GM19099 (cell line): ENCODE data around the gene REXO2.

Experiments used
- POLR2A ChIP-seq: IDR thresholded peaks from 3 replicates; pipeline ENCODE4 v1.6.1; 2011; ENCODE audit warnings: low read depth; ENCODE audit not compliant: insufficient read length; ENCODE audit errors: extremely low read depth

Gene REXO2

GRCh38 chr11:114439229-114440120 is at the start of gene REXO2:
Gene REXO2 (plus strand): TSS chr11:114439467. CDS start chr11:114439529, 62 bp downstream.
- TF ChIP-seq POLR2A: peak; percentile 28

- no peak for TF ChIP-seq POLR2A
Measured at GRCh38 chr11:114392735-114393667, 46.3 kb upstream of the REXO2 start.

- no peak for TF ChIP-seq POLR2A
Measured at GRCh38 chr11:114395736-114396135, 43.5 kb upstream of the REXO2 start.

DNA sequence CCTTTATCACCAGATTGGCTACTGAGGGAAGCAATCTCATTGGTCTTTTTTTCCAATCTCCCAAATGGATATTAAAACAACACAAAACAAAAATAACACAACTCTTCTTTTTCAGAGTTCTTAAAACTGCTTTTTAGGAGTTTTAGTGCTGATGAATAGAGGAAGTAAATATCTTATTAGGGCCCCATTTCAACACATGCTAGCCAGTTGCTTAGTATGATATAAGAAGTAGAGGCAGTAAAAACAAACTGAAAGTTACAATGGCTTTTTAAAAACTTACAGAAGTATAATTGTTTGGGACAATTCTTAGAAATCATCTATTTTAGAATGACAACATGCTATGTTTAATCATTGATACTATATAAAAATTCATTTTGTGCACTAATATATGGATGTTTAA is 42.4 kb upstream of the REXO2 start:
- no peak for TF ChIP-seq POLR2A

DNA sequence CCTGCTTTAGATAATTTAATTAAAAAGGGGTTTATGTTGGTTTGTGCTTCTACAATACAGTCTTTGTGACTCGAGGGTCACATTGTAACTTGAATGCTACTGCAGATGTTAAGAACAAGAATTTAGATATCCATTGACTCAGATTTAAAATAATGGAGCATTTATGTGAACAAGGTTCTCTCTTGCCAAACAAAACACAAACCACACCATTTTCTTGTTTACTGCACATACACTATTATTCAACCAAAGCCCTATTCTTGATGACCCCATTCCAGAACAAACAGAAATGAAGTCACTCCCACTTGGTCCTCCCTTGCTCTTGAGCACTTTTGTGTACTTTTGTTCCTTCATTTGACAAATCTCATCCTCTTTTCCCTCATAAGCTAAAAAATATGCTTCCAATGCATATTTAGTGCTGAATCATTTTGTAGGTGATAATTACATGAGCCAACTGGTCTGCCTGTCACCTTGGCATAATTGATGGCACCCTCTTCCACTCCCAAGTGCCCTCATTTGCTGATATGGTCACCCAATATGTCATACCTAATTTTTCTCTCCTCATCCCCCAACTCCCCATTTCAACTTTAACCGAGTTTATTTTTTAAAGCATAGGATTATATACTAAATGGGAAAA is 41.8 kb upstream of the REXO2 start:
- no peak for TF ChIP-seq POLR2A

GRCh38 chr11:114398303-114398920 is 40.9 kb upstream of the REXO2 start:
- TF ChIP-seq POLR2A: no peak

DNA sequence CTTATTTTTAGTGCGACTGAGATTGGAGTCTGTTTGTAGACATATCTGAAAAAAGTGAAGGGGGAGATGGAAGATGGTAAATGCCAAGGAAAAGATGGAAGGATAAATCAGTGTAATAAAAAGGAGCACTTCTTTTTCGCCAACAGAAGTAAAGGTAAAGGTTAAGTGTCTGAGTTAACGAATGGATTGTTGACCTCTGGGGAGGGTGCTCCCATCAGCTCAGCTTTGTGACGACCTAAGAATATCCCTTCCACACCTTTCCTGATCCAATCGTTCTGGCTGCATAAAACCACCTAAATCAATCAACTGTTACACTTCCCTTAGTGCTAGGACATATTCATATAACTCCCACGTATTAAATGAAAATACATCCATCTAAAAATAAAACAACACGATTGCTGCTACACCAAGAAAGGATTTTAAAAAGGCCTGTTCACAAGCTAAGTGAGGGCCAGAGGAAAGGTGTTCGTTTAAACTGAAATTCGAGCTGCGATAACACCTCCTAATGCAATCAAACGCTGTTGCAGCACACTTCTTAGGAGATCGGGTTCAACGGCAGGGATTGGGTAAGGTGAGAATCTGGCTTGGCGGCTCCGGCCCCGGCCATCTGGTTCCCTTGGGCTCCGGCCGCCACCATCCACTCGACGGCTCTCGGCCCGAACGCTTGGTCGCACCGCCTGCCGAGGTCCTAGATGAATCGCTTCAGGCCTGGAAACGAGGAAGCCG is 39.6 kb upstream of the REXO2 start:
- TF ChIP-seq POLR2A: no peak

GRCh38 chr11:114400216-114400914 is 38.9 kb upstream of the REXO2 start, which contains the start of the genes C11orf71 and RBM7:
Gene C11orf71 (minus strand): TSS chr11:114400511. CDS start chr11:114400331, 180 bp downstream.
Gene RBM7 (plus strand): TSS chr11:114400666. CDS start chr11:114400672, 6 bp downstream.
- TF ChIP-seq POLR2A: peak; percentile 96

DNA sequence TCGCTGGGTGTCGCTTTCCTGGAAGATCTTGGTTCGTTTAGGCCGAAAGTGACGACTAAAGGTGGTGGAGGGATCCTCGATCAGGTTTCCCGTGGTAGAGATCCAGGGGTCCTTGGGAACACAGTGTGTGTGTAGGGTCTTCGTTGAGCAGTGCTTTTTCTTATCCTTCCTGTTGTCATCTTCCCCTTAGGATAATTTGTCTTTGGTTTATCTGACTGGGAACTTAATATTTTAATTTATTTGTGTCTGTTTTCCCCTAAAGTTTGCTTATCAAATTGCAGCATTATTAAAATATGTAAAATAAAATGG is 38.4 kb upstream of the REXO2 start:
- no peak for TF ChIP-seq POLR2A

GRCh38 chr11:114401311-114401710 is 38.0 kb upstream of the REXO2 start:
- TF ChIP-seq POLR2A: no peak

- no peak for TF ChIP-seq POLR2A
Measured at GRCh38 chr11:114412946-114413345, 26.3 kb upstream of the REXO2 start.

DNA sequence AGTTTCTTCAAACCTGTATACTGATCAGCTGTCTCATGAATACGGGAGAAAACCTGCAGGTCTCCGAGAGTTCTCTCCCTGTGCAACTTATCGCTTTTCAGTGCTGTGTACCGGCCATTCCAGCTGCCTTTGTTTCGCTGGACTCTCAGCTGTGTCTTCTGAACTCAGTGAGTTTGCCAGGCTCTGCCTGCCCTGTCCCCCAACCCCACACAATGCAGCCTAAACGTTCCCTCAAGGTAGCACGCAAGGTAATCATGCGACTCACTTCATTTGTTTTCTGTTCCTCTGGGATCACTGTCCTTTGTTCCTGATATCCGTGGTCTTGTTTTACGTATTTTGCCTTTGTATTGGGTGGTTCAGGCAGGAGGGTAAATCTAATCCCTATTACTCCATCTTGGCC is 25.3 kb upstream of the REXO2 start:
- TF ChIP-seq POLR2A: no peak

- no peak for TF ChIP-seq POLR2A
Measured at GRCh38 chr11:114416441-114416961, 22.8 kb upstream of the REXO2 start.
